CD4-positive, CD25-positive, alpha-beta regulatory T cell (primary cell): ENCODE data around the gene REXO1. TPM values are rescaled to one million over a fixed set of nuclear protein-coding genes. Genes with fewer than 3 reads are reported as not detected.

ENCODE experiments used
- ATAC-seq, 2 donors: fragments of 150-1000 bp; cut with Tn5 transposase; one replicate each; pipeline ENCODE4 v1.10.0; 2021; ENCODE audit warnings: low read depth in 2 of 2, moderate number of reproducible peaks in 2 of 2, moderate library complexity in 1 of 2
- DNase-seq, 3 donors: peaks; one replicate each; pipeline versions ENCODE4 v3.0.0 to v3.0.0-alpha.2; 2012 to 2022; ENCODE audit warnings: mixed read lengths in 1 of 3
- H3K27ac ChIP-seq: one replicate; pipeline ENCODE4 v1.7.0; 2013; ENCODE audit warnings: mild to moderate bottlenecking, low read length; ENCODE audit not compliant: insufficient read depth, poor library complexity, severe bottlenecking
- H3K27me3 ChIP-seq: one replicate; pipeline ENCODE4 v1.7.0; 2013; ENCODE audit warnings: low read length; ENCODE audit not compliant: control insufficient read depth, insufficient read depth
- H3K36me3 ChIP-seq: one replicate; pipeline ENCODE4 v1.7.0; 2013; ENCODE audit warnings: mild to moderate bottlenecking, low read length, moderate library complexity; ENCODE audit not compliant: control insufficient read depth, insufficient read depth
- H3K4me1 ChIP-seq: 2 replicates; pipeline ENCODE4 v1.7.0; 2013; ENCODE audit warnings: mild to moderate bottlenecking, low read length; ENCODE audit not compliant: insufficient read depth, control insufficient read depth, poor library complexity, severe bottlenecking
- H3K4me3 ChIP-seq: one replicate; pipeline ENCODE4 v1.7.0; 2013; ENCODE audit warnings: low read depth, mild to moderate bottlenecking, low read length, moderate library complexity
- H3K9me3 ChIP-seq, 2 experiments: 1 replicate in 1 of 2; 2 replicates in 1 of 2; pipeline ENCODE4 v1.7.0; 2013; ENCODE audit warnings: low read length in 2 of 2, mild to moderate bottlenecking in 1 of 2, moderate library complexity in 1 of 2; ENCODE audit not compliant: control insufficient read depth in 2 of 2
- H3K27ac Mint-ChIP-seq, 3 donors: one replicate each; pipeline ENCODE4 v1.8.0; 2020 to 2022; ENCODE audit warnings: mild to moderate bottlenecking in 3 of 3, mixed read lengths in 3 of 3, moderate library complexity in 2 of 3
- H3K27me3 Mint-ChIP-seq: one replicate; pipeline ENCODE4 v1.8.0; 2022; ENCODE audit warnings: mild to moderate bottlenecking, mixed read lengths
- H3K36me3 Mint-ChIP-seq: one replicate; pipeline ENCODE4 v1.8.0; 2020; ENCODE audit warnings: mixed read lengths
- H3K4me1 Mint-ChIP-seq, 4 donors: one replicate each; pipeline ENCODE4 v1.8.0; 2020 to 2022; ENCODE audit warnings: mixed read lengths in 4 of 4, mild to moderate bottlenecking in 1 of 4
- H3K4me3 Mint-ChIP-seq, 4 donors: one replicate each; pipeline ENCODE4 v1.8.0; 2020 to 2022; ENCODE audit warnings: mild to moderate bottlenecking in 4 of 4, mixed read lengths in 4 of 4, moderate library complexity in 3 of 4
- H3K9me3 Mint-ChIP-seq, 7 donors: one replicate each; pipeline ENCODE4 v1.8.0; 2020 to 2022; ENCODE audit warnings: mixed read lengths in 7 of 7, mild to moderate bottlenecking in 3 of 7, moderate library complexity in 2 of 7
- polyA plus RNA-seq, 4 donors: library from polyadenylated mRNA; unstranded; fragments of 300-500 nt; fragmentation: Illumina TruSeq; gene quantifications; one replicate each; pipeline ENCODE4 v1.2.3, GENCODE V29; 2021
- total RNA-seq: library from RNA; stranded (reverse); gene quantifications from one replicate; pipeline ENCODE4 v1.2.3, GENCODE V29; 2022

REXO1 gene
- total and polyA plus RNA-seq, 5 donors from 2014 or later = 2.5 to 103 (median 3.7) TPM

DNA sequence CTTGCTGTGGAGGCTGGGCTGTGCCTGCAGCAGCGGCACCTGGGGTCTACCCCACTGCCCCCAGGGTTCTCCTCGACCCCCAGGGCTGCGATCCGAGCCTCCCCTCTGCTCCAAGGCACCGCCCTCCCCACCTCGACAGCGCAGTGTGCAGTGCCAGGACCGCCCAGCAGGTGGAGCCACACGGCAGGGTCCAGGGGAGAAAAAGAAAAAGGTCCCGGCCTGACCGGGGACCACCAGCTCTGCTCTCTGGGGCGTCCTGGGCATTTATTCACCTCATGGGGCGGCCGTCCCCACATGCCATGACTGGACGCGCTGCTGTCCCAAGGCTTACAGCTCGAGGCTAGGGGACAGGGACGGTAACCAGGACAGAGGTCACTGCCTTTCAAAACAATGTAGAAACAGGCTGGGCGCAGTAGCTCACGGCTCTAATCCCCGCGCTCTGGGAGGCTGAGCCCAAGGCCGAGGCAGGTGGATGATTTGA, 10.6 kb downstream of the REXO1 start:
- Mint-ChIP-seq H3K4me3 (no peak overlapping the region), H3K36me3 (no peaks in the 10 kb centered on the region)

DNA sequence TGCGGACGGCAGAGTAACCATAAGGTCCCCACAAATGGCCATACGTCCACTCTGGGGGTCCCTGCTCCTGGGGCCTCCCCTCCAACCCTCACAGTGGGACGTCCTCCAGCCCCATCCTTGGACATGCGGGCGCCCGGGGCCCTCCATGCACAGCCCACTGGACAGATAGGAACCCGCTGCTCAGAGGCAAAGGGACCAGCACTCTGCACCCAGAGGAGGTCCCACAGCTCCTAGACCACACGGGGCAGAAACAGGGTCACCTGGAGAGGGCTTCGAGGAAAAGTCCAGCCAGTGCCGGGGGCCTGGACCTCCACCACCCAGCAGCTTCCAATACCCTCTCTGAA, 11.1 kb downstream of the REXO1 start:
- peaks cover 27% of the 10 kb centered on the region for H3K4me1 ChIP-seq
- no peak overlapping the region for H3K4me3 Mint-ChIP-seq
- H3K27ac Mint-ChIP-seq = no peak overlapping the region
- no peaks in the 10 kb centered on the region for H3K27me3 Mint-ChIP-seq
- H3K9me3 ChIP-seq = no peaks in the 10 kb centered on the region
- peaks cover 3% of the 10 kb centered on the region for H3K36me3 ChIP-seq
- no peaks in the 10 kb centered on the region for H3K9me3 Mint-ChIP-seq
- H3K4me1 Mint-ChIP-seq = peaks cover 0 to 50% (median 7%) of the 10 kb centered on the region in 4 donors
- no peaks in the 10 kb centered on the region for H3K36me3 Mint-ChIP-seq
- H3K27me3 ChIP-seq = no peaks in the 10 kb centered on the region
- DNase-seq (no peak), ATAC-seq (no peak)
- H3K27ac ChIP-seq = no peak overlapping the region
- H3K4me3 ChIP-seq = no peak overlapping the region

More for the DNA sequence above, 10.6 kb downstream of the REXO1 start:
- H3K27ac Mint-ChIP-seq = no peak overlapping the region
- peaks cover 0 to under 1% (median 0%) of the 10 kb centered on the region in 7 donors for H3K9me3 Mint-ChIP-seq
- Histone ChIP-seq H3K9me3 (no peaks in the 10 kb centered on the region), H3K27ac (no peak overlapping the region), H3K4me3 (no peak overlapping the region), H3K36me3 (peaks cover 3% of the 10 kb centered on the region), H3K4me1 (peaks cover 32% of the 10 kb centered on the region), H3K27me3 (no peaks in the 10 kb centered on the region)
- H3K4me1 Mint-ChIP-seq = peaks cover 0 to 54% (median 7%) of the 10 kb centered on the region in 4 donors
- DNase-seq (peak; percentile 37 to 49 (median 41)), ATAC-seq (peak; percentile 39 to 55)
- no peaks in the 10 kb centered on the region for H3K27me3 Mint-ChIP-seq

DNA sequence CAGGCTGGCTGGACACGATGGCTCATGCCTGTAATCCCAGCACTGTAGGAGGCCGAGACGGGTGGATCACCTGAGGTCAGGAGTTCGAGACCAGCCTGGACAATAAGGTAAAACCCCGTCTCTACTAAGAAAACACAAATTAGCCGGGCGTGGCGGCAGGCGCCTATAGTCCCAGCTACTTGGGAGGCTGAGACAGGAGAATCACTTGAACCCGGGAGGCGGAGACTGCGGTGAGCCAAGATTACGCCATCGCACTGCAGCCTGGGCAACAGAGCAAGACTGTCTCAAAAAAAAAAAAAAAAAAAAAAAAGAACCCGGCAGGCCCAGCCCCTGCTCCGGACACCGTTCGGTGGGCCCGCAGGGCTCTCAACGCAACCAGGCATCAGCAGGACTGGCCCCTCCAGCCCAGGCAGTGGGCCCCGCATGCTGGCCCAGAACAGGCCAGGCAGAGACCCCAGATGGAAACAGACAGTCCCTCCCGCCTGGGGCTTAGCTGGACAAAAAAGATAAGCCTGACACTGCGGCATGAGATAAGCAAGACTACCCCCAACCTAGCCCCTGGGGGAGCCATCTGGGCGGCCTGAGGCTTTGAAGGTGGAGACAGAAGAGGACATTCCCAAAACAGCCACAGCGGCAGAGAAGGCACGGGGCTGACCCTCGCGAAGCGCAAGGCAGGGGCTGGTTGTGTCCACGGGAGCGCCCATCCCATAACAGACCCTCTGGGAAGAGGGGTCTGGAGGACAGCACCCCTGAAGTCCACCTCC, 11.6 kb downstream of the REXO1 start:
- H3K4me1 ChIP-seq = peaks cover 24% of the 10 kb centered on the region
- H3K27ac ChIP-seq = no peak overlapping the region
- Mint-ChIP-seq H3K4me3 (no peak overlapping the region), H3K27me3 (no peaks in the 10 kb centered on the region), H3K4me1 (peaks cover 0 to 44% (median 5%) of the 10 kb centered on the region in 4 donors), H3K9me3 (no peaks in the 10 kb centered on the region), H3K27ac (no peak overlapping the region), H3K36me3 (no peaks in the 10 kb centered on the region)
- no peaks in the 10 kb centered on the region for H3K9me3 ChIP-seq
- no peaks in the 10 kb centered on the region for H3K27me3 ChIP-seq
- peaks cover 3% of the 10 kb centered on the region for H3K36me3 ChIP-seq
- no peak for DNase-seq
- no peak for ATAC-seq
- no peak overlapping the region for H3K4me3 ChIP-seq

DNA sequence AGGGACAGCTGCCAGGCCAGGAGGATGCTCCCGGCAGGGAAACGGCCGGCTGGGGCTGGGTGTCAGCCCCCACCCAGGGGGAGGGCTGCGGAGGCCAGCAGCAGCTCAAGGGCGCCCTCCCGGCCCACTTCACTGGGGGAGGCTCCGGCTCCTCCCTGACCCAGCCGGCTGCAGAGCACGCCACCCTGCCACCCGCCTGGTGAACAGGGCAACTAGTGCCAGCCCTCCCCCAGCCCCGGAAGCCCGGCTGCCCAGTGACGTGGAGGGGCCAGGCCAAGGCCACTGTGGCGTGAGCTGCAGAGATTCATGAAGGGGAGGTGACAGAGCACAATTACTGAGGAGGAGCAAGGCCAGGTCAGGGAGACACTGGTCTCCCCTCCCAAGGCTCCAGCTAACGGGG, 14.7 kb downstream of the REXO1 start:
- Mint-ChIP-seq H3K36me3 (no peaks in the 10 kb centered on the region), H3K4me1 (peaks cover 0 to 23% (median 3%) of the 10 kb centered on the region in 4 donors), H3K27ac (no peak overlapping the region), H3K9me3 (no peaks in the 10 kb centered on the region), H3K4me3 (no peak overlapping the region), H3K27me3 (no peaks in the 10 kb centered on the region)
- Histone ChIP-seq H3K9me3 (no peaks in the 10 kb centered on the region), H3K4me1 (peaks cover 17% of the 10 kb centered on the region), H3K27me3 (no peaks in the 10 kb centered on the region), H3K27ac (no peak overlapping the region), H3K36me3 (peaks cover 12% of the 10 kb centered on the region), H3K4me3 (no peak overlapping the region)
- DNase-seq (no peak), ATAC-seq (no peak)

DNA sequence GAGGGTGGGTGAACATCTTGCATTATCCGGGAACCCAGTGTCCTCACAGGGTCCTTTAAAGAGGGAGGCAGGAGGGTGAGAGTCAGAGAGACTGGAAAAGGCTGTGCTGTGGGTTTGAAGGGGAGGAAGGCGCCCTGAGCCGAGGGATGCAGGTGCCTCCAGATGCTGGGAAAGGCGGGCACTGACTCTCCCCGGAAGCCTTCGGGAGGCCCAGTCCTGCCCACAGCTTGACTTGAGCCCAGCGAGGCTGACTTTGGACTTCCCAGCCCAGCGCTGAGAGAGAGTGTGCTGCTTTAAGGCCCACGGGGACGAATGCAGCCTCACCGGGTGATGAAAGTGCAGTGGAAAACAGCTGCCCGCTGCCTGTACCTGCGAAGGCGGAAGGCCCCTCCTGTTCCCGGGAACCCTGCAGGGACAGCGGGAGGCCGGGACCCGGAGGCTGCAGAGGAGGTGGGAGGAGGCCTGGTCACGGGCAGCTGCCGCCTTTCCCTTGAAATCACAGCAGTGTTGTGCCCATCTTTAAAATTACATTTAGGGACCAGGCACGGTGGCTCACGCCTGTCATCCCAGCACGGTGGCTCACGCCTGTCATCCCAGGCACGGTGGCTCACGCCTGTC, 16.1 kb downstream of the REXO1 start:
- Mint-ChIP-seq H3K4me3 (no peak overlapping the region), H3K4me1 (peaks cover 0 to 13% (median 0%) of the 10 kb centered on the region in 4 donors), H3K9me3 (no peaks in the 10 kb centered on the region), H3K36me3 (no peaks in the 10 kb centered on the region), H3K27me3 (no peaks in the 10 kb centered on the region), H3K27ac (no peak overlapping the region)
- H3K36me3 ChIP-seq = peaks cover 16% of the 10 kb centered on the region
- ATAC-seq (no peak), DNase-seq (no peak)
- H3K9me3 ChIP-seq = no peaks in the 10 kb centered on the region
- no peak overlapping the region for H3K27ac ChIP-seq
- no peaks in the 10 kb centered on the region for H3K27me3 ChIP-seq
- H3K4me3 ChIP-seq = no peak overlapping the region
- H3K4me1 ChIP-seq = peaks cover 10% of the 10 kb centered on the region

DNA sequence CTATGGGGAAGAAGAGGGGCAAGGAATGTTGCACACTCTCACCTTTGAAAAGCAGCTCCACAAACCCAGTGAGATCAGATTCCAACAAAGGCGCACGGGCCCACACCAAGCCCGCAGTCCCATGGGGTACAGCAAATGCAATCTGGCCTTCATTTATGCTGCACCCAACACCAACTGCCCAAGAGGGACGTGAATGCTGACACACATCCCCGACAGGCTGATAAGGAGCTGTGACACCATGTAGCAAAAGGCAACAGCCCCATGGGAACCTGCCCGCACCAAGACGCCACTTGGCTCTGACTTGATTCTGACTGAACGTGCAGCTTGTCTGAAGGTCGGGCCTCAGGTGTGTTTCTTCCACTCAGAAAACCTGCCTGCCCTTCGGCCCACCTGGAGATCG, 17.3 kb downstream of the REXO1 start:
- H3K27me3 Mint-ChIP-seq = no peaks in the 10 kb centered on the region
- H3K27ac Mint-ChIP-seq = no peak overlapping the region
- no peak for ATAC-seq
- no peak overlapping the region for H3K4me3 ChIP-seq
- peaks cover 19% of the 10 kb centered on the region for H3K36me3 ChIP-seq
- no peak overlapping the region for H3K4me3 Mint-ChIP-seq
- H3K36me3 Mint-ChIP-seq = no peaks in the 10 kb centered on the region
- H3K9me3 ChIP-seq = no peaks in the 10 kb centered on the region
- no peak overlapping the region for H3K27ac ChIP-seq
- no peaks in the 10 kb centered on the region for H3K27me3 ChIP-seq
- no peaks in the 10 kb centered on the region for H3K9me3 Mint-ChIP-seq
- H3K4me1 ChIP-seq = peaks cover 9% of the 10 kb centered on the region
- DNase-seq = no peak
- H3K4me1 Mint-ChIP-seq = peaks cover 0 to 9% (median 1%) of the 10 kb centered on the region in 4 donors

DNA sequence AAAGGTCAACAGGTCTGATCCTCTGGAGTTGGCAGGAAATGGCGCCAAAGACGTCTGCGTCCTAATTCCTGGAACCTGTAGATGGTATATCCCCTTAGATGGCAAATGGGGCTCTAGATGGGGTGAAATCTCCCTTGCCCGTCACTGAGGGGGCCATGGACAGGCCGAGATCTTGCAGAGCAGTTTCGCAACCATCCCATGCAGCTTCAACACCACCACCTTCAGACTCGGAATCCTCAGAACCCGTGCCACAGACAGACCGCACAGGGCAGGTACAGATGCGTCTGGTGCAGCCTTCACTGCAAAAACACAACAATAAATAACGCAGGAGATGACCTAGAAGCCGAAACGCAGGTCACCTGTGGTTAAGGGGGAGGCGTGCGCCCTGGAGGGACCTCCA, 17.7 kb downstream of the REXO1 start:
- Mint-ChIP-seq H3K27me3 (no peaks in the 10 kb centered on the region), H3K4me3 (no peak overlapping the region), H3K4me1 (peaks cover 0 to 11% (median 2%) of the 10 kb centered on the region in 4 donors), H3K36me3 (no peaks in the 10 kb centered on the region), H3K9me3 (no peaks in the 10 kb centered on the region), H3K27ac (peak overlapping the region in 1 of 3 donors; percentile 66)
- ATAC-seq = no peak
- H3K36me3 ChIP-seq = peaks cover 19% of the 10 kb centered on the region
- no peaks in the 10 kb centered on the region for H3K9me3 ChIP-seq
- H3K27ac ChIP-seq = no peak overlapping the region
- peaks cover 9% of the 10 kb centered on the region for H3K4me1 ChIP-seq
- H3K27me3 ChIP-seq = no peaks in the 10 kb centered on the region
- no peak overlapping the region for H3K4me3 ChIP-seq
- no peak for DNase-seq
